ENCODE results near the gene MEMO1.
"Not testable (repeated sequence)": the region's sequence is repeated elsewhere in the genome, so short reads cannot be mapped to it uniquely, and the experiment has no call there.

Gene MEMO1

GRCh38 chr2:32010670-32011484, at the start of gene MEMO1:
Gene MEMO1 (minus strand): TSS chr2:32011008. CDS start chr2:32010247, 761 bp downstream.
- intact Hi-C loops (cut with DNase I), result loop anchor here (1.0 kb wide), 2 partner anchors 28 to 52 kb away; partner anchors contain the start of genes DPY30 and SPAST
- peak; percentile 85 to 98 (median 91) for DNase-seq

- DNase-seq, result no peak
- intact Hi-C loops (cut with DNase I), result loop anchor here (10.0 kb wide), 1 partner anchor 295 kb away; the partner anchor contains the start of gene BIRC6
These were observed 49.5 kb upstream of the MEMO1 start for GRCh38 chr2:32060266-32060665.

- intact Hi-C loops (cut with DNase I), result no loop called here
- no peak for DNase-seq
These were observed 47.3 kb upstream of the MEMO1 start for GRCh38 chr2:32058130-32058529.

GRCh38 chr2:32054583-32054982, 43.8 kb upstream of the MEMO1 start:
- DNase-seq; intact Hi-C loops (cut with DNase I): not testable (repeated sequence)

GRCh38 chr2:32051836-32052439, 41.1 kb upstream of the MEMO1 start:
- DNase-seq, result no peak
- intact Hi-C loops (cut with DNase I), result no loop called here

GRCh38 chr2:32043561-32043960, 32.8 kb upstream of the MEMO1 start:
- peak in 1 of 10 donors; percentile 33 for DNase-seq
- intact Hi-C loops (cut with DNase I), result no loop called here

GRCh38 chr2:32039447-32040219, 28.8 kb upstream of the MEMO1 start, which contains the start of gene DPY30:
Gene DPY30 (minus strand): TSS chr2:32039805. CDS start chr2:32039456, 349 bp downstream.
- DNase-seq, result peak; percentile 88 to 99 (median 92)
- intact Hi-C loops (cut with DNase I), result loop anchor here (1.0 to 10.0 kb wide), 3 partner anchors 24 to 125 kb away; partner anchors contain the start of genes MEMO1, SLC30A6 and SPAST

- intact Hi-C loops (cut with DNase I), result loop anchor here (10.0 kb wide), 1 partner anchor 130 kb away; the partner anchor contains the start of gene SLC30A6
- not testable (repeated sequence) for DNase-seq
These were observed 23.5 kb upstream of the MEMO1 start for GRCh38 chr2:32034198-32034887.

- DNase-seq; intact Hi-C loops (cut with DNase I): not testable (repeated sequence)
These were observed 8.1 kb upstream of the MEMO1 start for GRCh38 chr2:32018789-32019482.

- intact Hi-C loops (cut with DNase I), result no loop called here
- no peak for DNase-seq
These were observed 2.1 kb upstream of the MEMO1 start for GRCh38 chr2:32012872-32013271.

- no peak for DNase-seq
- intact Hi-C loops (cut with DNase I), result loop anchor here (1.0 kb wide), 2 partner anchors 28 to 52 kb away; partner anchors contain the start of genes DPY30 and SPAST
These were observed 715 bp upstream of the MEMO1 start for GRCh38 chr2:32011485-32011960.

GRCh38 chr2:32010280-32010669, 533 bp downstream of the MEMO1 start:
- intact Hi-C loops (cut with DNase I), result not testable (repeated sequence)
- DNase-seq, result peak in 7 of 10 donors; percentile 19 to 91 (median 52)

GRCh38 chr2:32009516-32010256, 1.1 kb downstream of the MEMO1 start:
- intact Hi-C loops (cut with DNase I), result no loop called here
- peak in 8 of 10 donors; percentile 16 to 85 (median 36) for DNase-seq

GRCh38 chr2:32008805-32009515, 1.8 kb downstream of the MEMO1 start:
- intact Hi-C loops (cut with DNase I), result no loop called here
- DNase-seq, result peak in 2 of 10 donors; percentile 11 to 24

- intact Hi-C loops (cut with DNase I), result no loop called here
These were observed 3.8 kb downstream of the MEMO1 start for GRCh38 chr2:32007121-32007391.

GRCh38 chr2:32005371-32005976, 5.3 kb downstream of the MEMO1 start:
- intact Hi-C loops (cut with DNase I), result no loop called here
- no peak for DNase-seq

More at GRCh38 chr2:32007121-32007391, 3.8 kb downstream of the MEMO1 start:
- DNase-seq, result no peak

GRCh38 chr2:32003791-32004190, 7.0 kb downstream of the MEMO1 start:
- DNase-seq, result peak in 1 of 10 donors; percentile 6
- intact Hi-C loops (cut with DNase I), result no loop called here

Data from posterior cingulate gyrus (tissue), 11 donors.